HCT116 (cell line): Measurements from ENCODE around the gene C1orf105. TPM values are rescaled to one million over a fixed set of nuclear protein-coding genes. Genes with fewer than 3 reads are reported as not detected.

Experiments used
- ATAC-seq: fragments of 200-7000 bp; cut with Tn5 transposase; 2 replicates; pipeline ENCODE4 v1.9.1; 2020; ENCODE audit warnings: mild to moderate bottlenecking, moderate library complexity
- BruUV-seq: library from RNA; stranded (reverse); fragments of 400-500 nt; replicated peaks from 2 replicates; lab custom pipeline; 2021; lab: Mats Ljungman, UMichigan
- CTCF ChIA-PET: fragments of 300-600 bp; sonication (Branson Sonifier 250); formaldehyde crosslinking; loops from one replicate; lab custom pipeline; 2021; ENCODE audit warnings: antibody characterized with exemption; lab: Charles Lee
- POLR2A ChIA-PET: fragments of 300-600, 350-600 bp; sonication (Branson Sonifier 250); formaldehyde crosslinking; loops from one replicate; lab custom pipeline; 2021; ENCODE audit warnings: antibody characterized with exemption; lab: Charles Lee
- RAD21 ChIA-PET, 2 experiments: fragments of 300-600 bp; sonication (Branson Sonifier 250); formaldehyde crosslinking; loops; one replicate each; lab custom pipeline; 2023; ENCODE audit warnings: low total read pairs in 2 of 2; ENCODE audit not compliant: uncharacterized antibody in 2 of 2, unreplicated experiment in 2 of 2, low non-redundant PET in 1 of 2; lab: Charles Lee
- DNase-seq: peaks from one replicate; pipeline ENCODE4 v3.0.0-alpha.2; 2010; ENCODE audit warnings: low read depth, low spot score
- H2AFZ ChIP-seq: fragments of 200-600 bp; shearing (Covaris generic), sonication (generic); 2 replicates; pipeline ENCODE4 v1.6.1; 2017; ENCODE audit warnings: low read depth, mixed run types, mixed read lengths, antibody characterized with exemption, low read length; ENCODE audit not compliant: poor library complexity, severe bottlenecking
- H3K27ac ChIP-seq: 2 replicates; pipeline ENCODE4 v1.5.1; 2012; ENCODE audit warnings: low read depth, low read length
- H3K27me3 ChIP-seq: fragments of 200-600 bp; sonication (generic); 2 replicates; pipeline ENCODE4 v1.6.1; 2016; ENCODE audit warnings: mixed run types, low read length, mixed read lengths; ENCODE audit not compliant: insufficient read depth
- H3K36me3 ChIP-seq, 2 experiments: fragments of 200-500 bp in 1 of 2; fragments of 200-600 bp in 1 of 2; sonication (Bioruptor generic) in 1 of 2; sonication (generic) in 1 of 2; 2 replicates each; pipeline versions ENCODE4 v1.5.1 to v1.6.1; 2014 to 2016; ENCODE audit warnings: low read length in 2 of 2, inconsistent platforms in 1 of 2, mixed read lengths in 1 of 2, mixed run types in 1 of 2; ENCODE audit not compliant: insufficient read depth in 2 of 2, control insufficient read depth in 1 of 2
- H3K4me1 ChIP-seq, 2 experiments: fragments of 200-600 bp in 1 of 2; sonication (generic) in 1 of 2; 2 replicates each; pipeline versions ENCODE4 v1.5.1 to v1.6.1; 2012 to 2017; ENCODE audit warnings: low read length in 2 of 2, inconsistent platforms in 1 of 2, mild to moderate bottlenecking in 1 of 2, mixed read lengths in 1 of 2, mixed run types in 1 of 2, moderate library complexity in 1 of 2; ENCODE audit not compliant: insufficient read depth in 2 of 2, control insufficient read depth in 1 of 2
- H3K4me2 ChIP-seq: fragments of 200-600 bp; sonication (generic); 2 replicates; pipeline ENCODE4 v1.6.1; 2017; ENCODE audit warnings: mixed run types, low read length, mixed read lengths
- H3K4me3 ChIP-seq, 2 experiments: fragments of 200-600 bp in 1 of 2; sonication (generic) in 1 of 2; replicated peaks in 1 of 2; 2 replicates each; pipeline ENCODE4 v1.5.1; 2011 to 2016; ENCODE audit warnings: low read length in 2 of 2, control low read depth in 1 of 2, low read depth in 1 of 2, mild to moderate bottlenecking in 1 of 2, mixed read lengths in 1 of 2, mixed run types in 1 of 2
- H3K79me2 ChIP-seq: fragments of 200-600 bp; sonication (generic); 2 replicates; pipeline ENCODE4 v1.6.1; 2017; ENCODE audit warnings: mild to moderate bottlenecking, mixed run types, low read length, moderate library complexity, mixed read lengths; ENCODE audit not compliant: insufficient read depth
- H3K9ac ChIP-seq: fragments of 200-600 bp; sonication (generic); 2 replicates; pipeline ENCODE4 v1.6.1; 2016; ENCODE audit warnings: low read length, mixed read lengths
- H3K9me2 ChIP-seq: fragments of 200-600 bp; sonication (generic), shearing (Covaris generic); 2 replicates; pipeline ENCODE4 v1.6.1; 2017; ENCODE audit warnings: mixed run types, mild to moderate bottlenecking, moderate library complexity; ENCODE audit not compliant: insufficient read depth
- H3K9me3 ChIP-seq, 2 experiments: fragments of 200-500 bp in 1 of 2; fragments of 200-600 bp in 1 of 2; sonication (Bioruptor generic) in 1 of 2; sonication (generic) in 1 of 2; 2 replicates each; pipeline ENCODE4 v1.6.1; 2014 to 2017; ENCODE audit warnings: low read length in 2 of 2, mixed read lengths in 2 of 2, inconsistent platforms in 1 of 2, low read depth in 1 of 2, mild to moderate bottlenecking in 1 of 2, mixed run types in 1 of 2, moderate library complexity in 1 of 2; ENCODE audit not compliant: control insufficient read depth in 1 of 2, insufficient read depth in 1 of 2
- H4K20me1 ChIP-seq: fragments of 200-600 bp; sonication (generic), shearing (Covaris generic); 2 replicates; pipeline ENCODE4 v1.6.1; 2017; ENCODE audit warnings: mixed run types, mild to moderate bottlenecking, moderate library complexity; ENCODE audit not compliant: insufficient read depth
- CTCF ChIP-seq, 3 experiments: fragments of 200-600 bp in 1 of 3; sonication (generic) in 1 of 3; IDR thresholded peaks in 2 of 3; conservative IDR thresholded peaks in 1 of 3; 2 replicates each; pipeline ENCODE4 v1.5.1; 2012 to 2017; ENCODE audit warnings: low read depth in 2 of 3, low read length in 2 of 3, antibody characterized with exemption in 1 of 3, borderline replicate concordance in 1 of 3, control low read depth in 1 of 3, mild to moderate bottlenecking in 1 of 3, mixed read lengths in 1 of 3, mixed run types in 1 of 3, moderate library complexity in 1 of 3; ENCODE audit not compliant: insufficient read depth in 1 of 3
- REST ChIP-seq: IDR thresholded peaks from 2 replicates; pipeline ENCODE4 v1.6.1; 2012; ENCODE audit warnings: low read depth
- SIN3A ChIP-seq: IDR thresholded peaks from 2 replicates; pipeline ENCODE4 v1.6.1; 2012; ENCODE audit warnings: low read depth
- YY1 ChIP-seq: IDR thresholded peaks from 2 replicates; pipeline ENCODE4 v1.6.1; 2011; ENCODE audit warnings: low read length, low read depth, moderate library complexity, mild to moderate bottlenecking; ENCODE audit not compliant: insufficient replicate concordance; ENCODE audit errors: extremely low read depth
- ZBTB33 ChIP-seq: IDR thresholded peaks from 2 replicates; pipeline ENCODE4 v1.6.1; 2011; ENCODE audit warnings: mild to moderate bottlenecking, low read length, moderate library complexity; ENCODE audit not compliant: insufficient replicate concordance; ENCODE audit errors: extremely low read depth
- intact Hi-C: fragments of 100-400 bp; cut with micrococcal nuclease; formaldehyde crosslinking; loops from 2 replicates; pipeline ENCODE4 v1.10.0; 2022
- total RNA-seq: library from RNA; stranded (reverse); gene quantifications from one replicate; pipeline ENCODE4 v1.2.1, GENCODE V29; 2021; ENCODE audit not compliant: unreplicated experiment

C1orf105 gene
- total RNA-seq, 1 experiment from 2014 or later = not detected

GRCh38 chr1:172399756-172400721 lies 20.4 kb upstream of the C1orf105 start:
- Histone ChIP-seq H3K27me3 (peaks cover 5% of the 10 kb centered on the region; the same call in 1 of the 2 replicates), H3K27ac (no peak overlapping the region), H3K4me1 (peaks cover 5 to 9% of the 10 kb centered on the region in 2 experiments; a peak in 3 of 4 replicates), H3K9me2 (no peaks in the 10 kb centered on the region), H4K20me1 (no peaks in the 10 kb centered on the region), H2AFZ (no peak overlapping the region), H3K36me3 (no peaks in the 10 kb centered on the region), H3K9ac (no peak overlapping the region), H3K4me2 (peak overlapping the region; percentile 65; the same call in 1 of the 2 replicates), H3K79me2 (no peaks in the 10 kb centered on the region), H3K9me3 (no peaks in the 10 kb centered on the region), H3K4me3 (no peak overlapping the region)
- no peak for DNase-seq
- BruUV-seq = no TSS peak
- ChIA-PET RAD21 (no interaction called here), CTCF (interaction anchor here (0.6 to 1.4 kb wide), 31 partner anchors 8 to 599 kb away, joined by 3 to 34 read pairs (median 4); no protein-coding TSS in a partner anchor), POLR2A (interaction anchor here (1.2 kb wide), 1 partner anchor 398 kb away, joined by 3 read pairs; no protein-coding TSS in a partner anchor)
- TF ChIP-seq CTCF (IDR thresholded peaks at IDR 0.05 in 2 of 3, conservative IDR thresholded peaks at IDR 0.05 in 1 of 3; ENCODE audit: borderline replicate concordance in 1 of 3, insufficient read depth in 1 of 3, low read depth in 2 of 3, low read length in 2 of 3) (no peak), ZBTB33 (no peak), YY1 (no peak), REST (no peak), SIN3A (no peak)
- intact Hi-C loops = loop anchor here (1.0 to 5.0 kb wide), 4 partner anchors 265 to 598 kb away; no protein-coding TSS in a partner anchor
- ATAC-seq = no peak; the same call in 1 of the 2 replicates
